ENCODE measurements around the gene PDZD4.

Gene PDZD4

GRCh38 chrX:153867671-153868070, 37.3 kb upstream of the PDZD4 start:
- DNase-seq, result no peak

GRCh38 chrX:153867139-153867538, 36.8 kb upstream of the PDZD4 start:
- no peak for DNase-seq

- no peak for DNase-seq
Measured at GRCh38 chrX:153866302-153867019, 36.1 kb upstream of the PDZD4 start.

GRCh38 chrX:153865685-153866084, 35.3 kb upstream of the PDZD4 start:
- DNase-seq, result no peak

GRCh38 chrX:153865321-153865580, 34.9 kb upstream of the PDZD4 start:
- no peak for DNase-seq

- no peak for DNase-seq
Measured at GRCh38 chrX:153864561-153865320, 34.4 kb upstream of the PDZD4 start.

GRCh38 chrX:153864101-153864500, 33.8 kb upstream of the PDZD4 start:
- no peak for DNase-seq

- no peak for DNase-seq
Measured at GRCh38 chrX:153863251-153863991, 33.1 kb upstream of the PDZD4 start.

- no peak for DNase-seq
Measured at GRCh38 chrX:153862369-153863250, 32.3 kb upstream of the PDZD4 start.

- no peak for DNase-seq
Measured at GRCh38 chrX:153861733-153862310, 31.5 kb upstream of the PDZD4 start.

GRCh38 chrX:153861151-153861550, 30.8 kb upstream of the PDZD4 start:
- no peak for DNase-seq

GRCh38 chrX:153857348-153857903, 27.1 kb upstream of the PDZD4 start:
- DNase-seq, result no peak

- DNase-seq, result no peak
Measured at GRCh38 chrX:153854702-153855101, 24.4 kb upstream of the PDZD4 start.

GRCh38 chrX:153853902-153854267, 23.5 kb upstream of the PDZD4 start:
- no peak for DNase-seq

- no peak for DNase-seq
Measured at GRCh38 chrX:153853180-153853901, 23.0 kb upstream of the PDZD4 start.

- DNase-seq, result no peak
Measured at GRCh38 chrX:153851981-153852380, 21.6 kb upstream of the PDZD4 start.

GRCh38 chrX:153848325-153848724, 18.0 kb upstream of the PDZD4 start:
- no peak for DNase-seq

GRCh38 chrX:153845842-153846241, 15.5 kb upstream of the PDZD4 start:
- no peak for DNase-seq

GRCh38 chrX:153845195-153845594, 14.9 kb upstream of the PDZD4 start:
- DNase-seq, result no peak

- DNase-seq, result no peak
Measured at GRCh38 chrX:153844509-153845082, 14.3 kb upstream of the PDZD4 start.

- DNase-seq, result no peak
Measured at GRCh38 chrX:153836921-153837320, 6.6 kb upstream of the PDZD4 start.

Measured in fibroblast of skin of right biceps (primary cell).